Brain microvascular endothelial cell (primary cell): ENCODE data around the gene PARVB.

Experiments used
- DNase-seq: peaks from one replicate; pipeline ENCODE4 v3.0.0-alpha.2; 2020
- H3K27ac ChIP-seq: fragments of 250-450 bp; sonication (Bioruptor Pico); 2 replicates; pipeline ENCODE4 v1.5.1; 2020; ENCODE audit warnings: mild to moderate bottlenecking, moderate library complexity
- H3K27me3 ChIP-seq: fragments of 250-450 bp; sonication (Bioruptor Pico); replicated peaks from 2 replicates; pipeline ENCODE4 v1.5.1; 2020; ENCODE audit warnings: mild to moderate bottlenecking
- H3K36me3 ChIP-seq: fragments of 250-450 bp; sonication (Bioruptor Pico); replicated peaks from 2 replicates; pipeline ENCODE4 v1.5.1; 2020; ENCODE audit warnings: mild to moderate bottlenecking
- H3K4me3 ChIP-seq: 2 replicates; pipeline ENCODE4 v1.5.1; 2011; ENCODE audit warnings: low read depth, mild to moderate bottlenecking, control low read depth, low read length, moderate library complexity
- in situ Hi-C: cut with HindIII; loops from 2 replicates; pipeline ENCODE4 v1.10.0; 2017; ENCODE audit warnings: low sequenced_read_pairs, low pct_ligation_motif_present
- TF ChIP-seq, protein P1 (sequence below): IDR thresholded peaks from 2 replicates; pipeline ENCODE4 v1.5.1; 2011; ENCODE audit warnings: low read depth, mild to moderate bottlenecking, moderate library complexity, low read length, control low read depth, inconsistent platforms; ENCODE audit errors: missing control alignments

PARVB gene

DNA sequence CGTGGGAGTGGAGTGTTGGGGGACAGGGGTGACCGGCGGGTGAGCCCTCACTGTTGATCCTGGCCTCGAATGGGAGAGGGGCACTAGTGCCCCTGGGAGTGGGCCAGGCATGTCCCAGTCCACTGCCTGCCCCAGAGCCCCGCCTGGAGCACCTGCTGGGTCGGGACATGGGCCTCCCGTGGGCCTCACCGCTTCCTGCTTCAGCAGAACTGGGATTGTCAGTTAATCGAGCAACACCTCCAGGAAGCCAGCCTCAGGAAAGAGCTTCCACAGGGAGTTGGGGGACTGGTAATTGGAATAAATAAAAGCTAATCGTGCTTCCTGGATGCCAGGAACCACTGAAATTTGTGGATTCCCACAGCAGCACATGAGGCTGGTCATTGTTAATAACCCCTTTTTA is 43.8 kb downstream of the PARVB start:
- in situ Hi-C loops = no loop called here
- Histone ChIP-seq H3K27ac (no peak overlapping the region), H3K4me3 (no peak overlapping the region), H3K36me3 (no peaks in the 10 kb centered on the region), H3K27me3 (no peaks in the 10 kb centered on the region)
- TF ChIP-seq, protein P1, sequence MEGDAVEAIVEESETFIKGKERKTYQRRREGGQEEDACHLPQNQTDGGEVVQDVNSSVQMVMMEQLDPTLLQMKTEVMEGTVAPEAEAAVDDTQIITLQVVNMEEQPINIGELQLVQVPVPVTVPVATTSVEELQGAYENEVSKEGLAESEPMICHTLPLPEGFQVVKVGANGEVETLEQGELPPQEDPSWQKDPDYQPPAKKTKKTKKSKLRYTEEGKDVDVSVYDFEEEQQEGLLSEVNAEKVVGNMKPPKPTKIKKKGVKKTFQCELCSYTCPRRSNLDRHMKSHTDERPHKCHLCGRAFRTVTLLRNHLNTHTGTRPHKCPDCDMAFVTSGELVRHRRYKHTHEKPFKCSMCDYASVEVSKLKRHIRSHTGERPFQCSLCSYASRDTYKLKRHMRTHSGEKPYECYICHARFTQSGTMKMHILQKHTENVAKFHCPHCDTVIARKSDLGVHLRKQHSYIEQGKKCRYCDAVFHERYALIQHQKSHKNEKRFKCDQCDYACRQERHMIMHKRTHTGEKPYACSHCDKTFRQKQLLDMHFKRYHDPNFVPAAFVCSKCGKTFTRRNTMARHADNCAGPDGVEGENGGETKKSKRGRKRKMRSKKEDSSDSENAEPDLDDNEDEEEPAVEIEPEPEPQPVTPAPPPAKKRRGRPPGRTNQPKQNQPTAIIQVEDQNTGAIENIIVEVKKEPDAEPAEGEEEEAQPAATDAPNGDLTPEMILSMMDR = no peak
- no peak for DNase-seq

DNA sequence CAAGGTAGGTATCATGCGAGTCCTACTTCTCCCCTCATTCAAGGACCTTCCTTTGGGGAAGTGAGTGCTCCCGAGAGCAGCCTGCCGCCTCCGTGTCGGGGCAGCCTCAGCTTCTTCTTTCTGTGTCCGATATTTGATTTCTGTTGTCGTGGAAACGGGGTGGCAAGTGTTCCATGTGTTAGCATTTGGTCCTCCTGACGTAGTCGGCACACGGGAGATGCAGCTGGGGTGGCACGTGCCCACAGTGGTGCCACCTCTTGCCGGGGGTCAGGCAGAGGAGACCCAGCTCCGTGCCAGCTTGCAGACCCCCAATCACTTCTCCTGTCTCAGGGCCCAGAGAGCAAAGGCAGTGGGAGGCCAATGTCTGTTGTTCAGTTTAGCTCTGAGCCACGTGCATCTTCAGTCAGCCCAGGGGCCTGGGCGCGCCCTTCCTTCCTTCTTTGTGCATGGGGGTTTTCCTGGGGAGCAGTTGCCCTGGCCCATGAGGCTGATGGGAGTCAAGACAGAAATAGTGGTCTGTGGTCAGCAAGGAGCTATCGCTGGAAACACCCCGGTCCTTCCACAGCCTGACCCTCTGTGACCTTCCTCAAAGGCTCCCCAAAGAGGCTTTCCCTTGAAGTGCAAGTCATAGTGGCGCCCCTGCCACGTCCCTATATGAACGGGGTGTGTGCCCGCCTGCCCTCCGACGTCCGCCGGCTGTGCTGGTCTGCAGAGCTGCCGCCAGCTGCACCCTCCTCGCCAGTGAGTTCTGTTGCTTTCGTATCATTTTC is 44.5 kb downstream of the PARVB start:
- no peak overlapping the region for H3K4me3 ChIP-seq
- H3K27me3 ChIP-seq = no peaks in the 10 kb centered on the region
- TF ChIP-seq, protein P1 = no peak
- no peak overlapping the region for H3K27ac ChIP-seq
- in situ Hi-C loops = no loop called here
- DNase-seq = no peak
- no peaks in the 10 kb centered on the region for H3K36me3 ChIP-seq

DNA sequence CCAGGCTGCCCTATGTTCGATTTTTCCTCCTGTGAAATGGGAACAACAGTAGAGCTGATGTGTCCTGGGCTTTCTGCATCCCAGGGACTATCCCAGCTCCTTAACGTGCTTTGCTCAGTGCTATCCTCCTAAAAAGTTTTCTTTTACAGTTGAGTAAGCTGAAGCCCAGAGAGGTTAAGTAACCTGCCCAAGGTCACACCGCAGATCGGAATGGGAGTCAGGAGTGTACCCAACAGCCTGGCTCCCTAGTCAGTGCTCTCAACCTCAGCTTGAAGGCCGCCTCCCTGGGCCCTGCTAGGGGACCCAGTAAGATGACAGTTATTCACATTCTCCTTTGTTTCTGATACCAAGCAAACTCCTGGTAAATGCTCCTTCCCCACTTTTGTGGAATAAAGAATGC is 45.9 kb downstream of the PARVB start:
- Histone ChIP-seq H3K27me3 (no peaks in the 10 kb centered on the region), H3K4me3 (no peak overlapping the region), H3K27ac (no peak overlapping the region), H3K36me3 (no peaks in the 10 kb centered on the region)
- in situ Hi-C loops = no loop called here
- TF ChIP-seq, protein P1 = no peak
- no peak for DNase-seq

DNA sequence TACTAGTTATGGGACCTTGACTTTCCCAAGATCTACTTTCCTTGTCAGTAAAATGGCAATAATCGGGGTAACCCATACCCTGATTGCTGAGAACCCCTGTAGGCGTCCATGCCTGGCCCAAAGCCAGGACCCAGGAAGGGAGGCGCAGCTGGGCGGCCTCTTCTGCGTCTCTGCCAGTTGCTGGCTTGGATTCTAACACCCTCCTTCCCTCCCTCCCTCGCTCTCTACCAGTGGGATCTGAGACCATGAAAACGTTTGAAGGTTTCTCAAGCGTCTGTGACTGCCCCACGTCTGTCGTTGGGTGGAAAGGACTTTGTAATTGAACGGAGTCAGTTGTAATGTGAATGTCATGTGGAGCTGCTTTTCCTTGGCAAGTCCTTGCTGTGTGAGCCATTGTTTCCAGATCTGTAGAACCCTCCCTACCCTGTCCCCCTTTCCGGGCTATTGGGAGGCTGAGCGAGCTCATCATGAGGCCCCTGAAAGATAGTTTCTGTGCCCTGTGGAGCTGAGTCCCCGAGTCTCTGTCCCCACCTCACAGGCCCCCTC is 47.8 kb downstream of the PARVB start:
- TF ChIP-seq, protein P1 = no peak
- DNase-seq = no peak
- no peak overlapping the region for H3K27ac ChIP-seq
- in situ Hi-C loops = no loop called here
- no peak overlapping the region for H3K4me3 ChIP-seq
- no peaks in the 10 kb centered on the region for H3K36me3 ChIP-seq
- no peaks in the 10 kb centered on the region for H3K27me3 ChIP-seq

DNA sequence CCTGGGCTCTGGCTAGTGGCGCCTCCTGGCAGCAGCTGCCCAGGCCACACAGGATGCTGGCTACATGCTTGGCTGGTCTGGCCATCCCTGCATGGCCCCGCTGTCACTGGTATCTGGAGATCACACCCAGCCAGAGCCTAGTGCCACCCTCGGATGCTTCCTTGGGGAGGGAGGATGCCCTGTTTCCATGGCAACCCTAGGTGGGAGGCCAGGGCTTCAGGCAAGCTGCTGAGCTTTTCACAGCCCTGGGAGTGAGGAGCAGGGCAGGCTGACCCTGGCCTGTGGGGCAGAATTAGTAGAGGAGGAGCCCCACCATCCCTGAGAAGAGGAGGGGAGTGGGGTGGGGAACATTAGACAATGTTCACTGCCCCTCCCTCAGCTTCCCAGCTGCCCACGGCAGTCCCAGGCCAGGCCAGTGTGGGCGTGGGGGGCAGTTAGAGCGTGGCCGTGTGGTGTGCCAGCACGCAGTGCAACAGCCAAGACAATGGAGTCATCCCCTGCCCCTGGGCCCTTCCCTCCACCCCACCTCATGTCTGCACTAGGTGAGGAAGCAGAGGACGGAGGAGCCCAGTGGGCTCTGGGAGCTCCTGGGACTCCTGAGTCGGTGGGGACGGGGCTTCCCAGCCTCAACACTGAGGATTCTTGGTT is 50.4 kb downstream of the PARVB start:
- in situ Hi-C loops = no loop called here
- Histone ChIP-seq H3K27me3 (no peaks in the 10 kb centered on the region), H3K27ac (no peak overlapping the region), H3K36me3 (no peaks in the 10 kb centered on the region), H3K4me3 (no peak overlapping the region)
- no peak for DNase-seq
- TF ChIP-seq, protein P1 = no peak
